OCI-LY7 (cell line): ENCODE results near the gene ELF1.

Experiments
- EZH2phosphoT487 ChIP-seq: fragments of 200-600 bp; sonication (generic); IDR thresholded peaks from 2 replicates; pipeline ENCODE4 v1.6.1; 2018; ENCODE audit warnings: low read depth, borderline replicate concordance, mild to moderate bottlenecking, mixed run types, antibody characterized with exemption, low read length, moderate library complexity, mixed read lengths
- TF ChIP-seq, protein P1 (sequence below): fragments of 200-600 bp; sonication (generic); conservative IDR thresholded peaks from 2 replicates; pipeline ENCODE4 v1.5.1; 2014; ENCODE audit warnings: mild to moderate bottlenecking, antibody characterized with exemption, low read length, moderate library complexity, mixed read lengths

DNA sequence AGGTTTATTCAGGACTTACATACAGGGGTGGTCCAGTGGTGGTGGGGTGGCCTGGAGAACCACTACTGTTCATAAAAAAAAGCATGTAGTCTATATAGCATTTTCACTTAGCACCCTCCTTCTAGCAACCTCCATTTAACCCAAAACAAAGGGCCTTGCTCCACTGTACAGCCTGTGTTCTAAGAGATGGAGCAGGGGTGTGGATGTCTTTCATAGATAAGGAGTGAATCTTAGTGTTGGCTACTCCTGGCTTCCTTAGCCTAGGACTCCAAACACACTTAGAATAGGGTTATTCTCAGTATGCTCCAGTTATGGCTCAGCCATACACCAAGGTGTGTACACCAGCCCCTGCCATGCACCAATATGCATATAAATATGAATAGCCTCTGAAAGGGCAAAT lies 95.2 kb downstream of the ELF1 start:
- TF ChIP-seq, protein P1, sequence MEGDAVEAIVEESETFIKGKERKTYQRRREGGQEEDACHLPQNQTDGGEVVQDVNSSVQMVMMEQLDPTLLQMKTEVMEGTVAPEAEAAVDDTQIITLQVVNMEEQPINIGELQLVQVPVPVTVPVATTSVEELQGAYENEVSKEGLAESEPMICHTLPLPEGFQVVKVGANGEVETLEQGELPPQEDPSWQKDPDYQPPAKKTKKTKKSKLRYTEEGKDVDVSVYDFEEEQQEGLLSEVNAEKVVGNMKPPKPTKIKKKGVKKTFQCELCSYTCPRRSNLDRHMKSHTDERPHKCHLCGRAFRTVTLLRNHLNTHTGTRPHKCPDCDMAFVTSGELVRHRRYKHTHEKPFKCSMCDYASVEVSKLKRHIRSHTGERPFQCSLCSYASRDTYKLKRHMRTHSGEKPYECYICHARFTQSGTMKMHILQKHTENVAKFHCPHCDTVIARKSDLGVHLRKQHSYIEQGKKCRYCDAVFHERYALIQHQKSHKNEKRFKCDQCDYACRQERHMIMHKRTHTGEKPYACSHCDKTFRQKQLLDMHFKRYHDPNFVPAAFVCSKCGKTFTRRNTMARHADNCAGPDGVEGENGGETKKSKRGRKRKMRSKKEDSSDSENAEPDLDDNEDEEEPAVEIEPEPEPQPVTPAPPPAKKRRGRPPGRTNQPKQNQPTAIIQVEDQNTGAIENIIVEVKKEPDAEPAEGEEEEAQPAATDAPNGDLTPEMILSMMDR: no peak
- TF ChIP-seq EZH2phosphoT487: no peak
